ENCODE results near the gene BBOX1. TPM values are rescaled to one million over a fixed set of nuclear protein-coding genes. Genes with fewer than 3 reads are reported as not detected.
A peak's percentile ranks its signal among the peaks of the same experiment; 100 is the strongest.

BBOX1 gene
- total and polyA plus RNA-seq, 2 of the 4 experiments (the other 2 are of a cell fraction) = not detected

DNA sequence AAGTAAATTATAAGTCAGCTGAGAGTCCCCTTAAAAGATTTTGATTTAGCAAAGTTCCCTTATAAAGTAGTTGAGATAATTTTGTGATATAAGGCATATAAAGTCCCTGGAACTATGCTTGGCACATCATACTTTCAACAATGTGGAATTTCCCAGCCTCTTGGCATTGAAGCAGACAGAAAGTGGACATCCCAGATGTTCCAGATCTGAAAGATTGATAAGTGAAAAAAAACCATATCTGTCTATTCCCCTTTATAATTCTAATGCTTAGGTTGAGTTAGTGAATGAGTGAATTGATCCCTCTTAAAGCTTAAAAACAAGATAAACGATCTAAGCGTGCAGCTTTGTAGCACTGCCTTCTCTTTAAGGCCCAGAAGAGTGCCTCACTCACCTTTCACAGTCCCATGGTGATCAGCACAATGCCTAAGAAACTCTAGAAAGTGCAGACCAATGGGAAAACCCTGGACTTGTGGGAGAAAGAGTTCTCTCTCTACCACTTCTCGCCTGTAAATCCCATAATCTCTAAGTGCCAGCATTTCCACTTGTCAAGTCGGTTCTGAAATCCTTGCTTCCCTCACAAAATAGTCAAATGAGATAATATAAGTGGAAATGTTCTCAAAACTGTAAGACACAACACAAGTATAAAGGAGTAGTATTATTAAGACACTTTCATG lies 28.9 kb upstream of the BBOX1 start (continued):
- TF ChIP-seq CHD1 (IDR thresholded peaks at IDR 0.05; ENCODE audit: low read depth, low read length) = no peak

DNA sequence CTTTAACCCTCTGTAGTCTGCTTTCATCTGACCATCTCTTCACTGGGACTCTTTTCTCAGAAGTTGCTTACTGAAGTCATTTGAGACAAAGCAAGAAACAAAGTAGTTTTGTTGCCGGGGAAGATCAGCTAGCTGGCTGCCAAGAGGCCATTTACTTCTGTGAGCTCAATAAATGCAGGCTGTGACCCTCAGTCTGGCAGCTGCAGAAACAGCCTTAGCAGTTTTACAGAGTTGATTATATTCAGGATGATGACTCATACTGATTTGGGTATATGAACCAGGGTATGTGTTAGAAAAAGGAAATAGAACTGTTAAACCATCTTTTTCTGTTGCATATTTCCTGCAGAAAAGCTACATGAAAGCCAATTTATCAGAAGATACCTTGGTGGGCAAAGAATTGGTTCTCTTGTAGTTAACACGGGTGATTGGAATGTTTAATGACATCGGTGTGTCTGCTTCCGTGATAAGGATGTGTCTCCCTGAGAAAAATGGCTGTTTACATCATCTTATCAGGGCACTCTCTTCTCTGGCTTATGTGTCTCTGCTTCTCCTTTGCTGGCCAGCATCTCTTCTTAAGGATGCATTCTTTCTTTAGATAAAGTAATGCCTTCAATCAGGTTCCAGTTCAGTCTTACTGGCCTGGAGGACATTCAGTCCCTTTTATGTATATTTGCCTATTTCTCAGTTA lies 28.2 kb upstream of the BBOX1 start:
- H2AK5ac ChIP-seq (ENCODE audit: low read depth, low read length) = no peak overlapping the region
- H4K8ac ChIP-seq (ENCODE audit: low read depth in 2 of 2, low read length in 2 of 2) = peak overlapping the region; percentile 5 to 64; a peak in 1 of 4 replicates
- intact Hi-C loops (cut with micrococcal nuclease) (loop anchor here (1.0 kb wide), 1 partner anchor 256 kb away; no protein-coding TSS in a partner anchor), dilution Hi-C loops (cut with HindIII; ENCODE audit: low sequenced_read_pairs, unreplicated experiment) (no loop called here), in situ Hi-C loops (cut with MboI; ENCODE audit: low sequenced_read_pairs) (no loop called here)
- H4K5ac ChIP-seq (ENCODE audit: low read depth, low read length) = peak overlapping the region; percentile 28; the same call in 1 of the 2 replicates
- H2BK120ac ChIP-seq (ENCODE audit: low read depth, low read length) = peak overlapping the region; percentile 80
- no peak overlapping the region; the same call in 1 of the 2 replicates for H3K4me3 ChIP-seq (ENCODE audit: insufficient read depth, low read depth, low read length)
- peak overlapping the region; percentile 44 for H2BK5ac ChIP-seq (ENCODE audit: low read depth, low read length, poor library complexity, severe bottlenecking)
- H2BK20ac ChIP-seq (ENCODE audit: low read depth, low read length) = peak overlapping the region; percentile 70
- peak overlapping the region; percentile 47; the same call in 1 of the 3 replicates for H2BK15ac ChIP-seq (ENCODE audit: low read depth, low read length)
- H3K4me1 ChIP-seq (ENCODE audit: control insufficient read depth, insufficient read depth, low read length) = peaks cover 5% of the 10 kb centered on the region
- H3K9me3 ChIP-seq (ENCODE audit: control insufficient read depth, insufficient read depth, low read length) = no peaks in the 10 kb centered on the region
- ATAC-seq (ENCODE audit: low read depth) = peak; percentile 93
- POLR2A ChIA-PET (ENCODE audit: unreplicated experiment) = no interaction called here
- 0 out of 2 replicates have a peak overlapping the region, but pooled peaks have one; percentile 11 for H3K14ac ChIP-seq (replicated peaks; ENCODE audit: low read depth, low read length)
- H2AFZ ChIP-seq (replicated peaks; ENCODE audit: low read length, poor library complexity) = no peak overlapping the region
- H3K79me1 ChIP-seq (ENCODE audit: low read depth in 1 of 2, low read length in 2 of 2) = no peaks in the 10 kb centered on the region
- peak overlapping the region; percentile 83 for H3K18ac ChIP-seq (ENCODE audit: low read depth, low read length)
- H3K27me3 ChIP-seq (ENCODE audit: control insufficient read depth, insufficient read depth, low read length) = no peaks in the 10 kb centered on the region
- peak overlapping the region; percentile 58; the same call in 1 of the 2 replicates for H3K9ac ChIP-seq (ENCODE audit: low read depth, low read length)
- H3K23ac ChIP-seq (ENCODE audit: low read depth, low read length) = no peak overlapping the region
- CTCF ChIA-PET = no interaction called here
- peak; percentile 88 for DNase-seq
- BruUV-seq (replicated peaks) = no TSS peak
- no peak overlapping the region for H4K91ac ChIP-seq (ENCODE audit: insufficient read depth, low read depth, low read length)
- peak overlapping the region; percentile 72 for H3K4ac ChIP-seq (ENCODE audit: low read depth, low read length)
- no CpG with 5 or more reads among the region's 4 CpGs for WGBS, 2 experiments (ENCODE audit: extremely low coverage in 2 of 2, insufficient read length in 1 of 2)
- H3K56ac ChIP-seq (ENCODE audit: extremely low read depth, insufficient read depth, low read length) = peak overlapping the region; percentile 68; the same call in 1 of the 2 replicates
- no peak overlapping the region for H2AK9ac ChIP-seq (replicated peaks; ENCODE audit: low read depth, low read length, poor library complexity)
- TF ChIP-seq RCOR1 (IDR thresholded peaks at IDR 0.05; ENCODE audit: insufficient replicate concordance, low read length) (no peak), FOS (IDR thresholded peaks at IDR 0.05; ENCODE audit: low read depth, low read length) (peak; percentile 90), CHD1 (IDR thresholded peaks at IDR 0.05; ENCODE audit: low read depth, low read length) (no peak)
- TF ChIP-seq, protein P1, sequence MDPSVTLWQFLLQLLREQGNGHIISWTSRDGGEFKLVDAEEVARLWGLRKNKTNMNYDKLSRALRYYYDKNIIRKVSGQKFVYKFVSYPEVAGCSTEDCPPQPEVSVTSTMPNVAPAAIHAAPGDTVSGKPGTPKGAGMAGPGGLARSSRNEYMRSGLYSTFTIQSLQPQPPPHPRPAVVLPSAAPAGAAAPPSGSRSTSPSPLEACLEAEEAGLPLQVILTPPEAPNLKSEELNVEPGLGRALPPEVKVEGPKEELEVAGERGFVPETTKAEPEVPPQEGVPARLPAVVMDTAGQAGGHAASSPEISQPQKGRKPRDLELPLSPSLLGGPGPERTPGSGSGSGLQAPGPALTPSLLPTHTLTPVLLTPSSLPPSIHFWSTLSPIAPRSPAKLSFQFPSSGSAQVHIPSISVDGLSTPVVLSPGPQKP (IDR thresholded peaks at IDR 0.05; ENCODE audit: borderline replicate concordance, low read depth, low read length) = no peak
- peaks cover 3% of the 10 kb centered on the region; the same call in 1 of the 2 replicates for H3K9me1 ChIP-seq (ENCODE audit: insufficient read depth, low read length)
- H4K20me1 ChIP-seq (ENCODE audit: insufficient read depth, low read length) = no peaks in the 10 kb centered on the region
- peak overlapping the region; percentile 94 for H3K4me2 ChIP-seq (ENCODE audit: low read depth, low read length)
- H3K27ac ChIP-seq (ENCODE audit: insufficient read depth, low read length) = peak overlapping the region; percentile 78; the same call in 1 of the 2 replicates
- H3K36me3 ChIP-seq (ENCODE audit: control insufficient read depth, insufficient read depth, low read length) = no peaks in the 10 kb centered on the region

Measured in IMR-90 (cell line).